ENCODE measurements around the gene KLB. TPM values are rescaled to one million over a fixed set of nuclear protein-coding genes. Genes with fewer than 3 reads are reported as not detected.
A peak's percentile ranks its signal among the peaks of the same experiment; 100 is the strongest.
"Not testable (repeated sequence)": the region's sequence is repeated elsewhere in the genome, so short reads cannot be mapped to it uniquely, and the experiment has no call there.

Gene KLB
- polyA plus RNA-seq, 3 donors from 2014 or later, result 0.07 to 0.11 TPM; not detected in 1

DNA sequence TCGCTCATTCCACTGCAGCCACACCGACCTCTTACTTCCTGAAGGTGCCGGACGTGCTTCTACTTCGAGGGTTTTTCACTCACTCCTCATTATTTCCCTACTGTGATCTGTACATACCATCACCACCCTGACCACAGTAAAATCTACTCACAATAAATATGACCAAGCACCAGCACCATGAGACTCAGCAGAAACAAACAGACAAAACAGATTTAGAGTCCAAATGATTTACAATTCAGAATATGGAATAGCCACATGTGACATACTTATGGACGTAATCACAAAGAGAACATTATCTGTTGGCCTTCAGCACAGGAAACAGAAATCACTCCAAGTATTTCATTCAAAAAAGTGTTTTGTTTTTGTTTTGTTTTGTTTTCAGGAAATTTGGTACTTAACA is 16.1 kb upstream of the KLB start:
- H3K9me3 Mint-ChIP-seq, result no peaks in the 10 kb centered on the region
- H3K27me3 Mint-ChIP-seq (ENCODE audit: low read depth in 3 of 3), result peaks cover 0 to 2% (median 0%) of the 10 kb centered on the region in 3 donors
- DNase-seq, result no peak
- no peaks in the 10 kb centered on the region for H3K36me3 Mint-ChIP-seq
- H3K4me1 Mint-ChIP-seq, result no peaks in the 10 kb centered on the region
- no peak overlapping the region for H3K4me3 Mint-ChIP-seq
- H3K27ac Mint-ChIP-seq, result no peak overlapping the region

DNA sequence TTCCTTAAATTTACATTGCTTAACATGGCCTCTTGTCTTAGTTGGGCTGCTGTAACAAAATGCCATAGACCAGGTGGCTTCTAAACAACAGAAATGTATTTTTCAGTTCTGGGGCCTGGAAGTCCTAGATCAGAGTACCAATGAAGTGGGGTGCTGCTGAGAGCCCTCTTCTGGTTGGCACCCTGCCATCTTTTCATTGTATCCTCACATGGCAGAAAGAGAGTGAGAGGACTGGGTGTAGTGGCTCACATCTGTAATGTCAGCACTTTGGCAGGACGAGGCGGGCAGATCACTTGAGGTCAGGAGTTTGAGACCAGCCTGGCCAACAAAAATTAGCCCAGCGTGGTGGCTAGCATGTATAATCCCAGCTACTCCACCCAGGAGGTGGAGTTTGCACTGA is 12.0 kb upstream of the KLB start:
- no peaks in the 10 kb centered on the region for H3K9me3 Mint-ChIP-seq
- H3K27me3 Mint-ChIP-seq (ENCODE audit: low read depth in 3 of 3), result peaks cover 0 to 2% (median 0%) of the 10 kb centered on the region in 3 donors
- no peak overlapping the region for H3K27ac Mint-ChIP-seq
- DNase-seq, result no peak
- no peaks in the 10 kb centered on the region for H3K36me3 Mint-ChIP-seq
- H3K4me3 Mint-ChIP-seq, result no peak overlapping the region
- H3K4me1 Mint-ChIP-seq, result no peaks in the 10 kb centered on the region

DNA sequence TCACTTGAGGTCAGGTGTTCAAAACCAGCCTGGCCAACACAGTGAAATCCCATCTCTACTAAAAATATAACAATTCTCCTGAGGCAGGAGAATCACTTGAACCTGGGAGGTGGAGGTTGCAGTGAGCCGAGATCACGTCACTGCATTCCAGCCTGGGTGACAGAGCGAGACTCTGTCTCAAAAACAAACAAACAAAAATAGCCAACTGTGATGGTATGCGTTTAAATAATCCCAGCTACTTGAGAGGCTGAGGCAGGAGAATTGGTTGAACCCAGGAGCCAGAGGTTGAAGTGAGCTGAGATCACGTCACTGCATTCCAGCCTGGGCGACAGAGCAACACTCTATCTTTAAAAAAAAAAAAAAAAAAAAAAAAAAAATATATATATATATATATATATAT is 5.1 kb upstream of the KLB start:
- not testable (repeated sequence) for DNase-seq; H3K9me3 Mint-ChIP-seq; H3K27me3 Mint-ChIP-seq (ENCODE audit: low read depth in 3 of 3); H3K4me3 Mint-ChIP-seq; H3K4me1 Mint-ChIP-seq; H3K36me3 Mint-ChIP-seq; H3K27ac Mint-ChIP-seq

DNA sequence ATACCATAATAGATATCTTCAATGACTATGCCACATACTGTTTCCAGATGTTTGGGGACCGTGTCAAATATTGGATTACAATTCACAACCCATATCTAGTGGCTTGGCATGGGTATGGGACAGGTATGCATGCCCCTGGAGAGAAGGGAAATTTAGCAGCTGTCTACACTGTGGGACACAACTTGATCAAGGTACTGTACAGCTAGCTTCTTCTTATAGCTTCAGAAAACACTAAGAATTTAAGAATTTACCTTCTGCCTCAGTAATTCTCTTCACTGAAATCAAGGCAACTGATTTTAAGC is 805 bp downstream of the KLB start:
- DNase-seq, result no peak
- Mint-ChIP-seq H3K27ac (no peak overlapping the region), H3K27me3 (ENCODE audit: low read depth in 3 of 3) (peaks cover 0 to 5% (median 0%) of the 10 kb centered on the region in 3 donors), H3K9me3 (no peaks in the 10 kb centered on the region), H3K4me3 (no peak overlapping the region), H3K36me3 (no peaks in the 10 kb centered on the region), H3K4me1 (no peaks in the 10 kb centered on the region)

DNA sequence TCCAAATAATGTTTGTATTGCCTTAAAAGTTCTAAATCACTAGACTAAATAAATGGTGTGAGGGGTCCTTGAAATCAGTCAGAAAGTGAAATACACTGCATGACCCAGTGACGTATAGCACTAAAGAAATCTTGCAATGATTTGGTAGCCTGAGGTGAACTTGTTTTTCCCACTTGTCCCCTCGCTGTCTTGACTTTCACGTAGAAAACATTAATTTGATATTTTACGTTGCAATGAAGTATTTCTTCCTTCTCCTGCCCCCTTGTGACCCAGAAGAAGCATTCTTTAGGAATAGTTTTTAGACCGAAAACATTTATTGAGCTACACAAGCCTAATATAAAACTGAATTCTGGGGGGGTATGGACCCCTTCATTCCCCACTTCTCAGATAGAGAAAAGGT is 3.7 kb downstream of the KLB start:
- Mint-ChIP-seq H3K4me1 (no peaks in the 10 kb centered on the region), H3K4me3 (no peak overlapping the region), H3K9me3 (no peaks in the 10 kb centered on the region), H3K36me3 (no peaks in the 10 kb centered on the region), H3K27me3 (ENCODE audit: low read depth in 3 of 3) (peaks cover 0 to 6% (median 0%) of the 10 kb centered on the region in 3 donors), H3K27ac (no peak overlapping the region)
- peak in 1 of 3 donors; percentile 0 for DNase-seq

DNA sequence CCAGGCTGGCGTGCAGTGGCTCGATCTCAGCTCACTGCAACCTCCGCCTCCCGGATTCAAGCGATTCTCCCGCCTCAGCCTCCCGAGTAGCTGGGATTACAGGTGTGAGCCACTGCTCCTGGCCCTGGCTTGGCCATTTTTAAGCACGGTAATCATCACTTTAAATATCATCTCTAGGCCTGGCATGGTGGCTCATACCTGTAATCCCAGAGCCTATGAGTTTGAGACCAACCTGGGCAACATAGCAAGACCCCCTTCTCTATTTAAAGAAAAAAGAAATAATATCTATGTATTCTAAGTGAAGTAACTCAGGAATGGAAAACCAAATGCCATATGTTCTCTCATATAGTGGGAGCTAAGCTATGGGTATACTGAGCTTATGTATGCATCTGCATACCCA is 4.8 kb downstream of the KLB start:
- not testable (repeated sequence) for H3K4me3 Mint-ChIP-seq; H3K9me3 Mint-ChIP-seq; H3K4me1 Mint-ChIP-seq; H3K27ac Mint-ChIP-seq; DNase-seq; H3K36me3 Mint-ChIP-seq; H3K27me3 Mint-ChIP-seq (ENCODE audit: low read depth in 3 of 3)

DNA sequence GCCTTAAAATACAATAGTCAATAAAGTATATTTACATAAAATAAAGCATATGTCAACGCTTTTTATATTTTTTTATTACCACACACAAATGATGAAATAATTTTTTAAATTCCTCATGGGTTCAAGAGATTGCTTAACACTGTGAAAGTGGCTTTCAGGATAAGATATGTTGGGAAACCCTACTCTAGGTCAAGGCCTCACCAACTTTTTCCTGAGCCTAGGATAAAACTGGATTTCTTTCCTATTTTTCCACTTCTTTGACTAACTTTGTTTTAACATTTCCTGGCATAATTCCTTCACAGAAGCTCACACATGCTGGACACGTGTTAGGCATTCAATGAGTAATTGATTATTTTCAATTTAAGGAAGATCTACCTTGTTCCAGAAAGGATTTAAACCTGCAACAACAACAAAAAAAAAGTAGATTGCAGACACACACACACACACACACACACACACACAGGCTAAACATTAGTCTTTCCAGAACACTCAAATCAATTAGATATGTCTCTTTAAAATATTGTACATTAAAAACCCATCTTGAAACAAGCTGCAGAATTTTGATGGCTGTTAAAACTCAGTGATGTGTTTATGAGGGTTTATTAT is 9.1 kb downstream of the KLB start:
- H3K4me1 Mint-ChIP-seq, result no peaks in the 10 kb centered on the region
- H3K27ac Mint-ChIP-seq, result no peak overlapping the region

DNA sequence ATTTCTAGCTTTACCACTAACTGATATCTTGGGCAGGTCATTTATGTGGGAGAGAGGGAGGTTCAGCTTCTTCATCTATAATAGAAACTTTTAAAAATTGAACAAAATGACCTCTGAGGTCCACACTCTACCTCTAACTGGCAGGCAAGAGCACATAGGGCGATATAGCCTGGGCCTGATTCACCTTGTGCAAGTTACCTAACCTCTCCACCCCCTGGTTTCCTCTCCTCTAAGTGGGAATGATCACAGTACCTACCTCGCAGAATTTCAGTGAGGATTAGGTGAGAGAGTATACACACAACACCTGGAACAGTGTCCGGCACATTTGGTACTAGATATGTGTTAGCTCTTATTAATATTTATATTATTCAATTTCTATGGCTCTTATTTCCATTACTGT is 15.5 kb downstream of the KLB start:
- no peaks in the 10 kb centered on the region for H3K36me3 Mint-ChIP-seq
- no peaks in the 10 kb centered on the region for H3K9me3 Mint-ChIP-seq
- no peak overlapping the region for H3K27ac Mint-ChIP-seq
- peaks cover 0 to 7% (median 3%) of the 10 kb centered on the region in 3 donors for H3K27me3 Mint-ChIP-seq (ENCODE audit: low read depth in 3 of 3)
- H3K4me1 Mint-ChIP-seq, result no peaks in the 10 kb centered on the region
- H3K4me3 Mint-ChIP-seq, result no peak overlapping the region
- DNase-seq, result no peak

More for the DNA sequence above, 9.1 kb downstream of the KLB start:
- DNase-seq, result no peak
- no peaks in the 10 kb centered on the region for H3K9me3 Mint-ChIP-seq
- H3K27me3 Mint-ChIP-seq (ENCODE audit: low read depth in 3 of 3), result peaks cover 0 to 6% (median 5%) of the 10 kb centered on the region in 3 donors
- no peaks in the 10 kb centered on the region for H3K36me3 Mint-ChIP-seq
- H3K4me3 Mint-ChIP-seq, result no peak overlapping the region

DNA sequence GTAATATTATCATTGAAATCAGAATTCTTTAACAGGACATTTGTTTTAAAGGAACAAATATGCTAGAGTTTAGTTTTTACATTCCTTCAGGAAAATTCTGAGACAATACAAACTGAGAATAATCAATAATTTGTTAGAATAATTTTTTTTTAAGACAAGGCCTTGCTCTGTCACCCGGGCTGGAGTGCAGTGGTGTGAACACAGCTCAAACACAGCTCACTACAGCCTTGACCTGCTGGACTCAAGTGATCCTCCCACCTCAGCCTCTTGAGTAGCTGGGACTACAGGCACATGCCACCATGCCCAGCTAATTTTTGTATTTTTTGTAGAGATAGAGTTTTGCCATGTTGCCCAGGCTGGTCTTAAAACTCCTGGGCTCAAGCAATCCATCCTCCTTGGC is 18.6 kb downstream of the KLB start:
- H3K36me3 Mint-ChIP-seq; DNase-seq; H3K9me3 Mint-ChIP-seq; H3K4me1 Mint-ChIP-seq; H3K27ac Mint-ChIP-seq; H3K27me3 Mint-ChIP-seq (ENCODE audit: low read depth in 3 of 3); H3K4me3 Mint-ChIP-seq: not testable (repeated sequence)

DNA sequence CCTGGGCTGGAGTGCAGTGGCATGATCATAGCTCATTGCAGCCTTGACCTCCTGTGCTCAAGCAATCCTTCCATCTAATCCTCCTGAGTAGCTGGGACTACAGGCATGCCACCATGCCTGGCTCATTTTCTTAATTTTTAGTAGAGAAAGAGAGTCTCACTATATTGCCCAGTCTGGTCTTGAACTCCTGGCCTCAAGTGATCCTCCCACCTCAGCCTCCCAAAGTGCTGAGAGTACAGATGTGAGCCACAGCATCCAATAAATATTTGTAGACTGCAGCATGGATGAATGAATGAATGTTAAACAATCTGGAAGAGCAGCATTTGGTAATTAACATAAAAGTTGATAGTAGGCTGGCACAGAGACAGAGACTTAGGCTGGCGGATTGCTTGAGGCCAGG is 20.0 kb downstream of the KLB start:
- Mint-ChIP-seq H3K4me3 (no peak overlapping the region), H3K27ac (no peak overlapping the region), H3K27me3 (ENCODE audit: low read depth in 3 of 3) (peaks cover 2 to 3% (median 2%) of the 10 kb centered on the region in 3 donors), H3K36me3 (no peaks in the 10 kb centered on the region), H3K9me3 (no peaks in the 10 kb centered on the region), H3K4me1 (no peaks in the 10 kb centered on the region)
- no peak for DNase-seq

DNA sequence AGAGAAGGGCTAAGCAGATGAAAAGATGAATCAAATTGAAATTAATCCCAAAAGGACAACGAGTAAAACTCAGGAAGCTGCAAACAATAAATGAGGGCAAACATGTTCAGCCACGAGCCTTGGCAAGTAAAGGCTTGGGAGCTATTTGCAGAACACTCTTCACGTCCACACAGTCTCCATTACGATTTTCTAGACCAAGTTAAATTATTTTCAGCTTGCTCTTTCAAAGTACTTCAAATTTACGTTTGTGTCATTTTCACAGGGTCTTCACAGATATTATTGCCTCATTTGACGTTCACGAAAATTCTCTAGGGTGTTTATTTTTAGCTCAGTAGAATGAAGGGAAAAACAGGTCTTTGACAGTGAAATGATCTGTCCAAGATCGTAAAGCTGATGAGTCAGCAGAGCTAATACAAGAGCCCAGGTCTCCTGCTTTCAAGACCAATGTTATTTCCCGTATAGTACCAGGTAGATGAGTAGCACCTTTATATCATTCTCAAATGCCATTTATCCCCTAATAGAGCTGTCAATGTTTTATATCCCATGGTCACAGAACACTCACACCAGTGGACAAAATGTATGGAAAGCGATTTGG is 20.9 kb downstream of the KLB start:
- no peak overlapping the region for H3K27ac Mint-ChIP-seq
- no peak for DNase-seq
- no peaks in the 10 kb centered on the region for H3K9me3 Mint-ChIP-seq
- no peaks in the 10 kb centered on the region for H3K4me1 Mint-ChIP-seq
- H3K27me3 Mint-ChIP-seq (ENCODE audit: low read depth in 3 of 3), result peaks cover 0 to 5% (median 2%) of the 10 kb centered on the region in 3 donors
- H3K36me3 Mint-ChIP-seq, result no peaks in the 10 kb centered on the region
- H3K4me3 Mint-ChIP-seq, result no peak overlapping the region

DNA sequence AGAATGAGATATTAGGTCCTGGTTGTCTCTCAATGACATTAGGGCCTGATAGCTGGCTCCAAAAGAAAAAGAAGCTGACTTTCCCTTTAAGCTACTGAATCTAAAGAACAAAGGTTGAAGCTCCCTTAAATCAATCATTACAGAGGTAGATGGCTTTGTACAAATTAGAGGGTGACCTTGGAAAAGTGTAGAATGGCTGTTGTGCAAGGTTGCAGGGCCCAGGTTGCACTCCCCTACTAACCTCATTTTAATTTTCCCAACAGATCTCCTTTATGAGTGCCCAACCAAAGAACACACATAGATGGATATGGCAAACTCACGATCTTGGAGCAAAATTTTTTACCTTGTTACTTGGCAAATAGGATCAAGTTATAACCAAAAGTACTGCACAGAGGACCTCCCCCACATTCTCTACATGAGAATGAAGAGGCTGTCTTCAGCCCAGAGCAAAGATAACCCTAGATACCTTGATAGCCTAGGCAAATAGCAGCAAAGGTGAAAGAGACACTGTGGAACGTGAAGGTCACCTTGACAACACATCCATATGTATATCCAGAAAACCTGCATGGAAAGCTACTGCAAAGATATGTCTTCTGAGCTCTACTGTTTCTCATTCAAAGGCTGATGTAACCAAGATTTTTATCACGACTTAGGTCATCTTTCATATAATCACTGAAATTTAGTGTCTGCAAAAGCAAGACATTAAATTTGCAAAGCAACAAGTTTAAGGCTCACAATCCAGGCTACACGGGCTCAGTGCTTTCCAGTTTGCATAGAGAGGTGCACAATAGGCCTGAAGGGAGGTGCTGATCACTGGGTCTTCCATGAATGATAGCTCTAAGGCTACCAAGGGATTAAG is 23.0 kb downstream of the KLB start:
- Mint-ChIP-seq H3K36me3 (no peaks in the 10 kb centered on the region), H3K4me3 (no peak overlapping the region), H3K4me1 (no peaks in the 10 kb centered on the region), H3K27ac (no peak overlapping the region), H3K9me3 (no peaks in the 10 kb centered on the region), H3K27me3 (ENCODE audit: low read depth in 3 of 3) (peaks cover 0 to 5% (median 2%) of the 10 kb centered on the region in 3 donors)
- no peak for DNase-seq

DNA sequence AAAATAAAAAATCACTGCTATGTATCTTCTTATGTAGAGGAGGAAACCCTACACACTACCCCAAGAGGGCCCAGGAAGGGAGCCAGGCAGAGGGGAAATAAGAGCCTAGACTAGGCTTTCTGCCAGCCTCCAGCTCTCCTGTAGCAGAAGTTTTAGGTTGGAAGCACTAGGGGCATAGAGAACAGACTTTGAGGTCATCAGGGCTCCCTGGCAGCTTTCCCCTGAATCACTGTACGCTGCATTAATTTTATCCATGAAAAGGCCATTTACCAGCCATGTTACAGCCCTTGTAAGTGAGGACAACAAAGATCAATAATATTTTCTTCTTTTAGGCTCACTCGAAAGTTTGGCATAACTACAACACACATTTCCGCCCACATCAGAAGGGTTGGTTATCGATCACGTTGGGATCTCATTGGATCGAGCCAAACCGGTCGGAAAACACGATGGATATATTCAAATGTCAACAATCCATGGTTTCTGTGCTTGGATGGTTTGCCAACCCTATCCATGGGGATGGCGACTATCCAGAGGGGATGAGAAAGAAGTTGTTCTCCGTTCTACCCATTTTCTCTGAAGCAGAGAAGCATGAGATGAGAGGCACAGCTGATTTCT is 27.3 kb downstream of the KLB start:
- Mint-ChIP-seq H3K36me3 (no peaks in the 10 kb centered on the region), H3K4me1 (no peaks in the 10 kb centered on the region), H3K27me3 (ENCODE audit: low read depth in 3 of 3) (peaks cover 0 to 8% (median 1%) of the 10 kb centered on the region in 3 donors), H3K4me3 (no peak overlapping the region), H3K27ac (no peak overlapping the region), H3K9me3 (no peaks in the 10 kb centered on the region)
- DNase-seq, result no peak

All from immature natural killer cell (primary cell).